Activated effector memory CD4-positive, alpha-beta T cell treated with Interleukin-2 at 50 U/mL for 16 hours (primary cell): Measurements from ENCODE around the gene AQP11.
"Not testable (repeated sequence)": the region's sequence is repeated elsewhere in the genome, so short reads cannot be mapped to it uniquely, and the experiment has no call there.

Experiments
- DNase-seq: peaks from one replicate; pipeline ENCODE4 v3.0.0-alpha.2; 2020

Gene AQP11, protein sequence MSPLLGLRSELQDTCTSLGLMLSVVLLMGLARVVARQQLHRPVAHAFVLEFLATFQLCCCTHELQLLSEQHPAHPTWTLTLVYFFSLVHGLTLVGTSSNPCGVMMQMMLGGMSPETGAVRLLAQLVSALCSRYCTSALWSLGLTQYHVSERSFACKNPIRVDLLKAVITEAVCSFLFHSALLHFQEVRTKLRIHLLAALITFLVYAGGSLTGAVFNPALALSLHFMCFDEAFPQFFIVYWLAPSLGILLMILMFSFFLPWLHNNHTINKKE

DNA sequence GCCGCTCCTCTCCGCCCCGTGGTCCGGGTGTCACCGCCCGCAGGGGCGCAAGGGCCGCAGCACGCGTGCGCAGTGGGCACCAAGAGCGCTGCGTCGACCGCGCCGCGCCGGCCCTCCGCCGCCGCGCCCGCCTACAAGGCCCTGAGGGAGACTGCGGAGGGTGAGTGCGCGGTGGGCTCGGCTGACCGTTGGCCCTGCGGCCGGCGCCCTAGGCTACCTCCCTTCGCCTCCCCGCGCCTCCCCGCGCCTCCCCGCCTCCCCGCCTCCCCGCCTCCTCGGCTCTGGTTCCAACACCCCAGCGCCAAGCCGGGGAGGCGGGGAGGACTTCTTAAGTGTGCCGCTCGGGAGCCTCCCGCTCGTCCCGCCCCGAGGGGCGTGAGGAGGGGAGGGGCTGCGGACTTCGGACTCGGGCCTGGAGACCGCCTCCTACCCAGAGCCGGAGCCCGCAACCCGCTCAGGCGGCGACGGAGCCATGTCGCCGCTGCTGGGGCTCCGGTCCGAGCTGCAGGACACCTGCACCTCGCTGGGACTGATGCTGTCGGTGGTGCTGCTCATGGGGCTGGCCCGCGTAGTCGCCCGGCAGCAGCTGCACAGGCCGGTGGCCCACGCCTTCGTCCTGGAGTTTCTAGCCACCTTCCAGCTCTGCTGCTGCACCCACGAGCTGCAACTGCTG is at the start of gene AQP11:
Gene AQP11, plus strand, starts transcription at position 433 of the 673 bp plus-strand sequence. Its CDS starts 40 bp downstream, at position 473.
- peak; percentile 12 for DNase-seq

DNA sequence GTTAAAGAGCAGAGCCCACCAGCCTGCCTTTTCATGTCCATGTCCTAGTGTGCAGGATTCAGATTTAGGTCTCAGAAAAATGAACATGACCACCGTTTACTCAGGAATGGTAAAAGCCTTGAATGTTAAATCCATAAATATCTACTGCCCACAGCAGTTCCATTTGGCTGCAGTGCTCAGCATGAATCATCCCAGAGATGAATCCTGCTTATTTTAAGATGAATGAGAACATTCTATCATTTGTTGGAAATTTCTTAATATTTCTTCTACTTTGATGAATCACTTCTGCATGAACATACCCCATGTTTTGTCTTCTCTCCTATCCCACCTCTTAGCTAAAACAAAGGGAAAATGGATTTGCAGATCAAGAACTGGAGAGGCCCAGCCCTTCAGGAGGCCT is 47.5 kb upstream of the AQP11 start:
- DNase-seq, result no peak

DNA sequence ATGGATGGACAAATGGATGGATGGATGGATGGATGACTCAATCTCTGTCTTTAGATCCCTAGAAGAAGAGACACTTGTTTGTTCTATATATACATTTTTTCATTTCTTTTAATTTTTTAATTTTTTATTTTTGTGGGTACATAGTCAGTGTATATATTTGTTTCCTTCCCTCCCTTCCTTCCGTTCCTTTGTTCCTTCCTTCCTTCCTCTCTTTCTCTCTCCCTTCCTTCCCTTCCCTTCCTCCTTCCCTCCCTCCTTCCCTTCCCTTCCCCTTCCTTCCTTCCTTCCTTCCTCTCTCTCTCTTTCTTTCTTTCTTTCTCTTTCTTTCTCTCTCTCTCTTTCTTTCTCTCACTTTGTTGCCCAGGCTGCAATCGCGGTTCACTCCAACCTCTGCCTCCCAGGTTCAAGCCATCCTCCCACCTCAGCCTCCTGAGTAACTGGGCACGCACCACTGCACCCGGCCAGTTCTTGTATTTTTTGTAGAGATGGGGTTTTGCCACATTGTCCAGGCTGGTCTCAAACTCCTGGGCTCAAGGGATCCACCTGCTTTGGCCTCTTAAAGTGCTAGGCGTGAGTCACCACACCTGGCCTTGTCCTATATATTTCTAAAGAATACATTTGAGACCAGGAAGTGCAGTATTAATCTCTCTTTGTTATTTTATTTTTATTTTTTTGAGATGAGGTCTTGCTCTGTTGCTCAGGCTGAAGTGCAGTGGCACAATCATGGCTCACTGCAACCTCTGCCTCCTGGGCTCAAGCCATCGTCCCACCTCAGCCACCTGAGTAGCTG is 42.5 kb upstream of the AQP11 start:
- no peak for DNase-seq

DNA sequence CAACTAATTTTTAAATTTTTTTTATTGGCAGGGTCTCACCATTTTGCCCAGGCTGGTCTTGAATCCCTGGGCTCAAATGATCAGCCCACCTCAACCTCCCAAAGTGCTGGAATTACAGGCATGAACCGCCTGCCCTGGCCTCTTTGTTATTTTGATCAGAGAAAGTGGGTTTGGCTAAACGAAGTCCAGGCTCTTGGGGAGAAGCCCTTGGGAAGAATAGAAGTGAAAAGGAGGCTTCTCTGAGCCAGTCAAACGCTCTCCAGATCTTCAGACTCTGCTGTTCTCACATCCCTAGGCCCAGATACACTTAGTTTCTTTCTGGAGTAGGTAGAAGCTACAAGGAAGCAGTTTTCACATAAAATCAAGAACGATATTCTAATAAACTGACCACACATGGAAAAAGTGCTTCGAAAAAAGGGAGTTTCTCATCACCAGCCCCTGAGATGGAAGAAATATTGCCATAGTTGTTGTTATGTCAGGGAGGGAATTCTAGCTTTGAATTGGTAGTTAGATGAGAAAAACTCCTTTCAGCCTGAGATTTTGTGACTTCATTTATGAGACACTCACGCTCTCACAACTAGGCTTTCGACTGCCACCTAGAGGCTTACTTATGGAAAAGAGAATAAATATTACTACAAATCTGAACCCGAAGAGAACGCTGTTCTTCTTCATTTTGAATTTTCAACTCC is 41.7 kb upstream of the AQP11 start:
- no peak for DNase-seq

DNA sequence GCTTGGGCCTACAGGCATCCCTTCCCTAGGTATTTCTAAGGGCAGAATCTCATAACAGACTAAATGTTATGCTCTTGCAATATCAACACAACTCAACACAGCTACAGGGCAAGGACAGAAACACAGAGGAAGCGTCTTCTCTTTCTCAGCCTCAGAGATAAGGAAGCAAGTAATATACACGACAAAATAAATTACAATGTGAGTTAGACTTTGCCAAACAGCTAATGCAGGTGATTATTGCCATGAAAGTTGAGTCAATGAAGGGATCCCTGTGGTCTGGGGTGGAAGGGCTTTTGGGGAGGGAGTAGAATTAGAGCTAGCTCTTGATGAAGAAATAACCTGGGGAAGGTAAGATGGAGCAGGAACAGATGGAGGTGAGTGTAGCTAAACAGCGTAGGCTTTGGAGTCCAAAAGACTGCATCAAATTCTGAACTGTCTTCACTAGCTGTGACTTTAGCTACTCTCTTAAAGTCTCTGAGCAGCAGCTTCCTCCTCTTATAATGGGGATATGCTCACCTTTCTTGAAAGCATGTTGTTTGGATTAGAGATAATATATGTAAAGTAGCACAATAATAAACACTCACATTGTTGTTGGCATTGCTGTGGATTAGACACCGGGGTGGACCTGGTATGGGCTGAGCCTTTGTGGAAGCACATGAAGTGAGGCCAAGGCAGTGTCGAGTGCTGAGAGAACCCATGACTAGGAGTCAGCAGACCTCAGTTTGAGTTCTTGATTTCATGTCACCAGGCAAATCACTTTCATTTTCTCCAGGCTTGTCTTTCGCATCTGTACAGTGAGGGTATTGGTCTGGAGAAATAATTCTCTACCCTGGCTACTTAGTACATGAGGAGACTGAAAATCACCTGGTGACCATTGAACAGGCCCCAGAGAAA is 41.0 kb upstream of the AQP11 start:
- DNase-seq, result no peak

DNA sequence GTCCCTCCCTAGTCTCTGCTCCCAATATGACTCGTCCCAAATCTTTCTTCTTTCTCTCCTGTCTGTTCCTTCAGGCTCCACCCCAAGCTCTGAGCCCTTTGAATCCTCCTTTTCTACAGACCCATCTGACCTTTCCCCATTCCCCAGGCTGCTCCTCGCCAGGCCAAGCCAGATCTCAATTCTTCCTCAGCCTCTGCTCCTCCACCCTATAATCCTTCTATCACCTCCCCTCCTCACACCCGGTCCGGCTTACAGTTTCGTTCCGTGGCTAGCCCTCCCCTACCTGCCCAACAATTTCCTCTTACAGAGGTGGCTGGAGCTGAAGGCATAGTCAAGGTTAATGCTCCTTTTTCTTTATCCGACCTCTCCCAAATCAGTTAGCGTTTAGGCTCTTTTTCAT is 38.3 kb upstream of the AQP11 start:
- not testable (repeated sequence) for DNase-seq

DNA sequence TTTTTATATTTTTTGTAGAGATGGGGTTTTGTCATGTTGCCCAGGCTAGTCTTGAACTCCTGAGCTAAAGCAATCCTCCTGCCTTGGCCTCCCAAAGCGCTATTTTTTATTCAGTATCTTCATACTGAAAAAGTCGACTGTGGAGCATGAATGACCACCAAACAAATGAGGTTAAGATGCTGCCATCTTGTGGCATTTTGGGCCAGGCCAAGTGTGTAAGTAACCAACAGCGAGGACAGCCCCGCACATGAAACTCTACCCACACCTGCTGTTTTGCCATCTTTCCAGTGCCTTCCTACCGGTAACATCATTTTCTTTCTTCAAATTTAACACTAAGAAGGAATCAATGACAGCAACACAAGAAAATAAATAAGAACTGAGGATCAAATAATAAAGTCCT is 32.2 kb upstream of the AQP11 start:
- no peak for DNase-seq

DNA sequence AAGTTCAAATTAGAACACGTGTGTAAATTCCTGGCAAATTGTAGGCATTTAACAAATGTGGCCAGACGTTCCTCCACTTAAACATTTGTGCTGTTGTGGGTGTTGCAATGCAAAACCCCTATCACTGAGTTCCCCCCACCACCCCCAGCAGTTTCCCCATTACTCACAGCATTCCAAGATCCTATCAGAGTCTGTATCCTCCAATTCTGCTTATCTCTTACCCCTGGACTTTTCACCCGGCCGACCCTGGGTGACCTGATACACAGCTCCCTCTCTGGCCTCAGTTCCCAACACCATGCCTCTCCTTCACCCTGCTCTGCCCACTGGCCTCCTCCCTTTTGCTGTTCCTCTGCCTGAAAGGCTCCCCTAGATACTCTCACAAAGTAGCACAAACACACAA is 31.4 kb upstream of the AQP11 start:
- no peak for DNase-seq

DNA sequence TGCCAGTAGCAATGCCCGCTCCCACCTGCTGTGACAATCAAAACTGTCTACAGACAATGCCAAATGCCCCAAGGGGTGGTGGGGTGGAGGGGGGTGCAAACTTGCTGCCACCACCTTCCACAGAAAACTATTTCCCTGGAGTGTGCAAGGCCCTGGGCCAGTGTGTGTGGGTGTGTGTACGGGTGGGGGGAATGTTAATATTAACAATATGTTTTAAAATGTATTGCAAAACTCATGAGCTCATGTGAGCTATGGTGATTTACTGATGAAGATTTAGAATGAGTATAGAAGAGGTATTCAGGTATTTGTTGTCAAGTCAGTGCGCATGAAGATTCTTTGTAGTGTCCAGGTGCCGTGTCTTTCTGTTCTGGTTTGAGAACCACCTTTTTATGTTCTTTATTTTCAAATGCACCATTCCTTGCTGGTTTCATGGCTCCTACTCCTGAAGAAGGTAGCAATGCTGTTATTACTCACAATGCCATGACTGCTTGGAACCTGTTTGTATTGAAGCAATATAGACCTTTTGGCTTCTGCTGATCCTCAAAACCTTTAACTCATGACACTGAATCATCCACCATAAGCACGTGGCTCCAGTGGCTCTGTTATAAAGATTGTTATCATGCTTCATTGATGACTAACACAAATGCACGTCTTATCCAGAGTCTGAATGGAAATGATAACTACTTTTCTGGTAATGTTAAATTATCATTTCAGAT is 29.9 kb upstream of the AQP11 start:
- DNase-seq, result no peak

DNA sequence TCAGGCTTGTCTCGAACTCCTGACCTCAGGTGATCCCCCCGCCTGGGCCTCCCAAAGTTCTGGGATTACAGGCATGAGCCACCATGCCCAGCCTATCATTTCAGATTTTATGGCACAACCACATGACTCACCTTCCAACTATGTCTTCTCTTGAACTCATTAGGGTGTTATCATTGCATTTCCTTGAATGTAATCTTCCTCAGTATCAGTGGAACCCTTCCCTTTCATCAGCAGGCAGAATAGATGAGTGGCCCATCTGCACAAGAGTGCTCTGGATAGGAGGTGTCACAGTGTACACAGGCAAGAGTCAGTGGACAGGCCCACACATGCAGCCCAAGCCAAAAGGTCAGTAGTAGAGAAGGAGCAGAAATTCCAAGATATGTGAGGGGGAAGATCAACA is 29.1 kb upstream of the AQP11 start:
- no peak for DNase-seq

DNA sequence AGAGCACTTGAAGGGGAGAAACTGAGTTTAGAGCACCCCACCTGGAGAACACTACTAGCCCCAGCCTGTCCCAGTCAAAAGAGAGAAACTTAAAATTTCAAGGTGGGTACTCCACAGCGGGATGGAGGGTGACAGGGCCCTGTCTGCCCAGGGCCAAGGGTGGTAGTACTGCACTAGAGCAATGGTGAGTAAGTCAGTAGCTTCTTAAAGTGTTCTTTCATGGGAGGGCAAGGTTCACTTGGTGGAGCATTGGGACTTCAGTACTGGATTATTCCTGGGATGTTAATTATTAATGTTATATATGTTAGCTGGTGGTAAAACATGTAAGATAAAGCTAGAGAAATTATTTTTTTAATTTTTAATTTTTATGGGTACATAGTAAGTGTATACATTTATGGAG is 28.5 kb upstream of the AQP11 start:
- no peak for DNase-seq

DNA sequence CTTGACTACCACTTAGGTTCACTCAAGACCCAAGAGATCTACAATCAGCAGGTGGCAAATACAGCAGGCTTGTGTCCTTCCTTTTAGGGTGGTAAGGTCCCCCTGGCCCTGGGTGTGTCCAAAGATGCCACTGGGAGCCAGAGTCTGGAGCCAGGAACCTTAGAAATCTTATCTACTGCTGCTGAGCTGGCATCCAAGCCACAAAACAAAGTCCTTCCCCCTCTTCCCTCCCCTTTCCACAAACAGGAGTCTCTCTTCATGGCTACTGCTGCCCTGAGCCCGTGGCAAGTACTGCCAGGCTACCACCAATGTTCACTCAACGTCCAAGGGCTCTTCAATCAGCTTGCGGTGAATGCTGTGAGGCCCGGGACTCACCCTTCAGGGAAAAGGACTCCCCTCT is 21.4 kb upstream of the AQP11 start:
- DNase-seq, result no peak

DNA sequence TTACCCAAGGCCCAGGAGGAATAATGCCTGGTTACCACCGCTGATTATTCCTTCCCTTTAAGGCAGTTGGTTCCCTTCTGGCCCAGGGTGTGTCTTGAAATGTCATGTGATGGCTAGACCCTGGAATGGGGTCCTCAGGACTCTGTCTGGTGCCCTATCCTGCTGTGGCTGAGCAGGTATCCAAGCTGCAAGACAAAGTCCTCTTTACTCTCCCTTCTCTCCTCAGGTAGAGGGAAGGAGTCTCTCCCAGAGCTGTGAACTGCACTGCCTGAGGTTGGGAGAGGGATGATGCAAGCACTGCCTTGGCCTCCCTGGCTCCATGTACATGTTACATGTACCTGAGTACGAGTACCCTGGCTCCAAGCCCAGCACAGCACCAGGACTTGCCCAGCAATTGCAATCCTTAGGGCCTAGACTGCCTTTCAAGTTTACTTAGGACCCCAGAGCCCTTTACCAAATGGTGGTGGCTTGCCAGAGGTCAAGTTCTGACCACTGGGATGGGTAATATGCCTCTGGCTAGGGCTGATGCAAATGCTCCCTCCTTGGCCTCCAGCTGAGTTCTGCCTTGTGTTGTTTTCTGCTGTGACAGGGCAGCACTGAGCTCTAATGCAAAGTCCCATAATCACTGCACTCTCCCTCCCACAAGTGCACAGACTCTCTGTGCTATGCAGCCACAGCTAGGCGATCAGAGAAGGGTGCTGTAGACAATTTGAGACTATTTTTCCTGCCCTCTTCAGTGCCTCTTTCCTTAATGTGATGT is 20.7 kb upstream of the AQP11 start:
- no peak for DNase-seq

DNA sequence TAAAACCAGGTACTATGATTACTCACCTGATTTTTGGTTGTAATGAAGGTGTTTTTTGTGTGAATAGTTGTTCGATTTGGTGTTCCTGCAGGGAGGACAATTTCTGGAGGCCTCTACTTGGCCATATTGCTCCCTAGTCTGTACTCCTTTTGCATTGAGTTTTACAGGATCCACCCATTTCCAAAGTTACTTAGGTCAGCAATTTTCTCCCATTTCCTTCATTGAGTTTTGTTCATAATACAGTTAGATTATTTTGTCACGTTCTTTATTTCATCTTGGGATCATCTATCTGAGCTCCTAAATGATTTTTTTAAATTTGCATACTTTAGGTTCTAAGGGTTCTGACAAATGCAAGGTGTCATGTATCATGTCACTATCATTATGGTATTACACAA is 20.1 kb upstream of the AQP11 start:
- DNase-seq, result no peak

DNA sequence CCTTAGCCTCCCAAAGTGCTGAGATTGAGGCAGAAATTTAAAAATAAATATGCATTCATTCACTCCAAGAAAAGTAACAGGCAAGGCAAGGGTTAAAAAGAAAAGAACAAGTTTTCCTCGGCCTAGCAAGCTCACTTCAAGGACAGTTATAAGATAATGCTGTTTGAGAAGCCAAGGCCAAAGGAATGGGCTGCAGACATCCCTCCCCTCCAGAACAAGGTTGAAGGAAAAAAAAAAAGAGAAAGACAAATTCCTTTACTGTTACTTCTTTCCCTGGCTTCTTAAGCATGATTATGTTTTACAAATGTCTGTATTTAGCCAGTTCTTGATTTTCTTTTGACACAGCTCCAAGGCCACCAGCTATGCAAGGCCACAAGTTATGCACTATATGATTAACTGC is 18.9 kb upstream of the AQP11 start:
- not testable (repeated sequence) for DNase-seq

DNA sequence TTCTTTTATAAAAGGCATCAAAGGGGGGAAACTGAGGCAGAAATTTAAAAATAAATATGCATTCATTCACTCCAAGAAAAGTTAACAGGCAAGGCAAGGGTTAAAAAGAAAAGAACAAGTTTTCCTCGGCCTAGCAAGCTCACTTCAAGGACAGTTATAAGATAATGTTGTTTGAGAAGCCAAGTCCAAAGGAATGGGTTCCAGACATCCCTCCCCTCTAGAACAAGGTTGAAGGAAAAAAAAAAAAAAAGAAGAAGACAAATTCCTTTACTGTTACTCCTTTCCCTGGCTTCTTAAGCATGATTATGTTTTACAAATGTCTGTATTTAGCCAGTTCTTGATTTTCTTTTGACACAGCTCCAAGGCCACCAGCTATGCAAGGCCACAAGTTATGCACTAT is 14.3 kb upstream of the AQP11 start:
- not testable (repeated sequence) for DNase-seq

DNA sequence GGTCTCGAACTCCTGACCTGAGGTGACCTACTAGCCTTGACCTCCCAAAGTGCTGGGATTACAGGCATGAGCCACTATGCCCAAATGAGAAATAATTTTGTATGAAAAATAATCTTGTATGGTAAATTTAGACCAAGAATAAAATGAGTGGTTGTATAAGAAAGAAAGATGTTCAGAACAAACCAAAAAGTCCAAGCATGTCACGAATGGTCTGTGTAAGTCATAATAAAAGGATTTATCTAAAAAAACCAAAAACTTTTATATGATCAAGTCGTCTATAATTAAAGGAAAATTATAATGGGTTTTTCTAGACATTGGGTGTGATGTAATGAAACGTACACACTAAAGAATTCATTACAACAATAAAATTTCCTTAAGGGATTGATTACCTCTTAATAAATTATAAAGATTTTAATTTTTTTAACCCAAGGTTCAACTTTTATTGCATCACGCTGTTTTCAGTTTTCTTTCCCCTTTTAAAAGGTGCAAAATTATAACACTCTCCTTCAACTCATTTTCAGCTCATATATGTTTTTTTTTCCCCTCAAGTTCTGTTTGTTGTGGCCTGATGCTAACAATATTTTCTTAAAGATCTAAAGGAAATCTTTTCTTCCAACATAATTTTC is 8.9 kb upstream of the AQP11 start:
- DNase-seq, result no peak

DNA sequence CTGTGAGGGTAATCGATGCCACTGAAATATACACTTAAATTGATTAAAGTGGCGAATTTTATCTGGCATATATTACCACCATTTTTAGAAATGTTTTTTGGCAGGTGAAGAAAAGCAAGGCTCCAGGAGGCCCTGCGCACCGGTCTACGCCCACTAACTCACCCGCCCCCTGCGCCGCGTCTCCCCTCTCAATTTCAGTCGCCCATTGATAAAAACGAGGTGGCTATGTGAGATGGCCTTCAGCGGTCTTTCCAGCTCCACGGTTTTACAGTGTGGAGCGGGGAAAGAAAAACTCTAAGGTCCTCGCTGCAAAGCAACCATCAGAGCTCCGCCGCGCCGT is 602 bp upstream of the AQP11 start:
- DNase-seq, result peak; percentile 25

DNA sequence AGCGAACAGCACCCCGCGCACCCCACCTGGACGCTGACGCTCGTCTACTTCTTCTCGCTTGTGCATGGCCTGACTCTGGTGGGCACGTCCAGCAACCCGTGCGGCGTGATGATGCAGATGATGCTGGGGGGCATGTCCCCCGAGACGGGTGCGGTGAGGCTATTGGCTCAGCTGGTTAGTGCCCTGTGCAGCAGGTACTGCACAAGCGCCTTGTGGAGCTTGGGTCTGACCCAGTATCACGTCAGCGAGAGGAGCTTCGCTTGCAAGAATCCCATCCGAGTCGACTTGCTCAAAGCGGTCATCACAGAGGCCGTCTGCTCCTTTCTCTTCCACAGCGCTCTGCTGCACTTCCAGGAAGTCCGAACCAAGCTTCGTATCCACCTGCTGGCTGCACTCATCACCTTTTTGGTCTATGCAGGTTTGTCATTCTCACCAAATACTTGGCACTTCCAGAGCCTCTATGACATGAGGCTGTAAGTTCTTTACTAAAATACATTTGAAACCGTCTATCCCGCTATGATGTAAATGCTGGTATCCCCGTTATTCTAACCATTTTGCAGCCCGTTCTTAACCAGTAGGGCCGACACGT is 535 bp downstream of the AQP11 start:
- no peak for DNase-seq

DNA sequence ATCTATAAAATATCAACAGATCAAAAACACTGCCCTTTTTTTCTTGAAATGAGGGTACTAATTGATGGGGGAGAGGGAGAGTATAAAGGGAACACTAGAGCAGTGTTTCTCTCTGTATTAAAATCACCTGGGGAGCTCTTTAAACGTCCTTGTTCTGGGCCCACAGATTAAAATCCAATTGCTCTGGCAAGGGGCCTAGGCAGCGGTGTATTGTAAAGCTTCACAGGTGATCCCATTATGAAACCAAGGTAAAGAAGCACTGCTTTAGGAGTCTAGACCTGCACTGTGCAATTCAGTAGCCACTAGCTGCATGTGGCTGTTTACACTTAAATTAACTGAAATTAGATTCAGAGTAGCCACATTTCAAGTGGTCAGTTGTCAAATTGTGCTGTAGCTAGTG is 3.0 kb downstream of the AQP11 start:
- DNase-seq, result no peak
